Measurements from ENCODE around the gene HCN2.
A peak's percentile ranks its signal among the peaks of the same experiment; 100 is the strongest.

The HCN2 gene

GRCh38 chr19:567296-567900 is 22.3 kb upstream of the HCN2 start:
- ChIA-PET CTCF (interaction anchor here (1.8 kb wide), 1 partner anchor 57 kb away, joined by 5 read pairs; no protein-coding TSS in a partner anchor), POLR2A (interaction anchor here (0.6 kb wide), 1 partner anchor 36 kb away, joined by 5 read pairs; no protein-coding TSS in a partner anchor)
- H3K27ac ChIP-seq (ENCODE audit: extremely low read depth, low read depth, low read length) = no peak overlapping the region

DNA sequence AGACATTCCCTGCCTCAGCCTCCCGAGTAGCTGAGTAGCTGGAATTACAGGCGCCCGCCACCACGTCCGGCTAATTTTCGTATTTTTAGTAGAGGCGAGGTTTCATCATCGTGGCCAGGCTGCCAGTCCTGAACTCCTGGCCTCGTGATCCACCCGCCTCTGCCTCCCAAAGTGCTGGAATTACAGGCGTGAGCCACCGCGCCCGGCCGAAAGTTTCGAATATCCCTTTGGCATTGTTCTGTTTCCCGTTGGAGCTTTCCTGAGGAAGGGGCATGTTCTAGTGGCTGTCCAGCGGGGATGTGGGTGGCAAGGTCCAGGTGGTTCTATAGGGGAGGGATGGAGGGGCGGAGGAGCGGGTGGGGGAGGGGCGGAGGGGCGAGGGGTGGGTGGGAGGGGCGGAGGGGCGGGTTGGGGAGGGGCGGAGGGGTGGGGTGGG is 19.4 kb upstream of the HCN2 start:
- Histone ChIP-seq H3K36me3 (ENCODE audit: control insufficient read depth in 2 of 2, insufficient read depth in 1 of 2, low read length in 2 of 2) (no peaks in the 10 kb centered on the region), H3K27ac (ENCODE audit: extremely low read depth, low read depth, low read length) (no peak overlapping the region), H3K4me1 (ENCODE audit: control insufficient read depth, insufficient read depth, low read length) (peaks cover 3% of the 10 kb centered on the region; the same call in 1 of the 2 replicates), H3K9me3 (ENCODE audit: control insufficient read depth, insufficient read depth, low read depth, low read length) (no peaks in the 10 kb centered on the region), H3K4me3 (ENCODE audit: low read depth, low read length) (no peak overlapping the region)
- no peak for TF ChIP-seq SCRT1 (tag by site-specific recombination; IDR thresholded peaks at IDR 0.05; ENCODE audit: borderline replicate concordance)
- TF ChIP-seq, protein P1, sequence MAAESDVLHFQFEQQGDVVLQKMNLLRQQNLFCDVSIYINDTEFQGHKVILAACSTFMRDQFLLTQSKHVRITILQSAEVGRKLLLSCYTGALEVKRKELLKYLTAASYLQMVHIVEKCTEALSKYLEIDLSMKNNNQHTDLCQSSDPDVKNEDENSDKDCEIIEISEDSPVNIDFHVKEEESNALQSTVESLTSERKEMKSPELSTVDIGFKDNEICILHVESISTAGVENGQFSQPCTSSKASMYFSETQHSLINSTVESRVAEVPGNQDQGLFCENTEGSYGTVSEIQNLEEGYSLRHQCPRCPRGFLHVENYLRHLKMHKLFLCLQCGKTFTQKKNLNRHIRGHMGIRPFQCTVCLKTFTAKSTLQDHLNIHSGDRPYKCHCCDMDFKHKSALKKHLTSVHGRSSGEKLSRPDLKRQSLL (tag by site-specific recombination; IDR thresholded peaks at IDR 0.05) = no peak
- TF ChIP-seq ZNF16 (tag by site-specific recombination; IDR thresholded peaks at IDR 0.05; ENCODE audit: low read depth) = no peak
- peak; percentile 92 for TF ChIP-seq KLF1 (tag by site-specific recombination; IDR thresholded peaks at IDR 0.05)
- ChIA-PET CTCF (no interaction called here), POLR2A (no interaction called here)

More at GRCh38 chr19:567296-567900, 22.3 kb upstream of the HCN2 start:
- Histone ChIP-seq H3K9me3 (ENCODE audit: control insufficient read depth, insufficient read depth, low read depth, low read length) (no peaks in the 10 kb centered on the region), H3K36me3 (ENCODE audit: control insufficient read depth in 2 of 2, insufficient read depth in 1 of 2, low read length in 2 of 2) (no peaks in the 10 kb centered on the region), H3K4me1 (ENCODE audit: control insufficient read depth, insufficient read depth, low read length) (no peaks in the 10 kb centered on the region), H3K4me3 (ENCODE audit: low read depth, low read length) (no peak overlapping the region)
- TF ChIP-seq, protein P2, sequence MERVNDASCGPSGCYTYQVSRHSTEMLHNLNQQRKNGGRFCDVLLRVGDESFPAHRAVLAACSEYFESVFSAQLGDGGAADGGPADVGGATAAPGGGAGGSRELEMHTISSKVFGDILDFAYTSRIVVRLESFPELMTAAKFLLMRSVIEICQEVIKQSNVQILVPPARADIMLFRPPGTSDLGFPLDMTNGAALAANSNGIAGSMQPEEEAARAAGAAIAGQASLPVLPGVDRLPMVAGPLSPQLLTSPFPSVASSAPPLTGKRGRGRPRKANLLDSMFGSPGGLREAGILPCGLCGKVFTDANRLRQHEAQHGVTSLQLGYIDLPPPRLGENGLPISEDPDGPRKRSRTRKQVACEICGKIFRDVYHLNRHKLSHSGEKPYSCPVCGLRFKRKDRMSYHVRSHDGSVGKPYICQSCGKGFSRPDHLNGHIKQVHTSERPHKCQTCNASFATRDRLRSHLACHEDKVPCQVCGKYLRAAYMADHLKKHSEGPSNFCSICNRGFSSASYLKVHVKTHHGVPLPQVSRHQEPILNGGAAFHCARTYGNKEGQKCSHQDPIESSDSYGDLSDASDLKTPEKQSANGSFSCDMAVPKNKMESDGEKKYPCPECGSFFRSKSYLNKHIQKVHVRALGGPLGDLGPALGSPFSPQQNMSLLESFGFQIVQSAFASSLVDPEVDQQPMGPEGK (tag by site-specific recombination; IDR thresholded peaks at IDR 0.05) = no peak
- TF ChIP-seq SCRT2 (tag by site-specific recombination; IDR thresholded peaks at IDR 0.05) (peak; percentile 54; the same call in 1 of the 2 replicates), ZFP3 (tag by site-specific recombination; IDR thresholded peaks at IDR 0.05; ENCODE audit: low read depth) (no peak)

GRCh38 chr19:570937-571565 is 18.6 kb upstream of the HCN2 start:
- Histone ChIP-seq H3K36me3 (ENCODE audit: control insufficient read depth in 2 of 2, insufficient read depth in 1 of 2, low read length in 2 of 2) (peaks cover 0 to 2% of the 10 kb centered on the region in 2 experiments; a peak in 1 of 3 replicates), H3K27ac (ENCODE audit: extremely low read depth, low read depth, low read length) (peak overlapping the region; percentile 51), H3K4me3 (ENCODE audit: low read depth, low read length) (peak overlapping the region; percentile 20), H3K4me1 (ENCODE audit: control insufficient read depth, insufficient read depth, low read length) (peaks cover 6% of the 10 kb centered on the region), H3K9me3 (ENCODE audit: control insufficient read depth, insufficient read depth, low read depth, low read length) (no peaks in the 10 kb centered on the region)
- ChIA-PET CTCF (no interaction called here), POLR2A (interaction anchor here (0.8 to 2.2 kb wide), 4 partner anchors 11 to 39 kb away, joined by 3 to 17 read pairs (median 4); partner anchors contain the start of gene CDC34)
- TF ChIP-seq KLF7 (tag by site-specific recombination; IDR thresholded peaks at IDR 0.05; ENCODE audit: borderline replicate concordance) (no peak), ZEB2 (tag by site-specific recombination; IDR thresholded peaks at IDR 0.05) (peak; percentile 70), PBX3 (CRISPR knock-in tag; IDR thresholded peaks at IDR 0.05) (no peak), ZBTB10 (tag by site-specific recombination; IDR thresholded peaks at IDR 0.05) (peak; percentile 69), ZNF785 (tag by site-specific recombination; IDR thresholded peaks at IDR 0.05) (0 out of 2 replicates have a peak, but pooled peaks have one; percentile 9), ZNF335 (tag by site-specific recombination; conservative IDR thresholded peaks at IDR 0.05) (peak; percentile 88), ZNF341 (tag by site-specific recombination; IDR thresholded peaks at IDR 0.05; ENCODE audit: low read depth) (peak; percentile 94), ZXDB (tag by site-specific recombination; IDR thresholded peaks at IDR 0.05) (peak; percentile 63)
- TF ChIP-seq, protein P3, sequence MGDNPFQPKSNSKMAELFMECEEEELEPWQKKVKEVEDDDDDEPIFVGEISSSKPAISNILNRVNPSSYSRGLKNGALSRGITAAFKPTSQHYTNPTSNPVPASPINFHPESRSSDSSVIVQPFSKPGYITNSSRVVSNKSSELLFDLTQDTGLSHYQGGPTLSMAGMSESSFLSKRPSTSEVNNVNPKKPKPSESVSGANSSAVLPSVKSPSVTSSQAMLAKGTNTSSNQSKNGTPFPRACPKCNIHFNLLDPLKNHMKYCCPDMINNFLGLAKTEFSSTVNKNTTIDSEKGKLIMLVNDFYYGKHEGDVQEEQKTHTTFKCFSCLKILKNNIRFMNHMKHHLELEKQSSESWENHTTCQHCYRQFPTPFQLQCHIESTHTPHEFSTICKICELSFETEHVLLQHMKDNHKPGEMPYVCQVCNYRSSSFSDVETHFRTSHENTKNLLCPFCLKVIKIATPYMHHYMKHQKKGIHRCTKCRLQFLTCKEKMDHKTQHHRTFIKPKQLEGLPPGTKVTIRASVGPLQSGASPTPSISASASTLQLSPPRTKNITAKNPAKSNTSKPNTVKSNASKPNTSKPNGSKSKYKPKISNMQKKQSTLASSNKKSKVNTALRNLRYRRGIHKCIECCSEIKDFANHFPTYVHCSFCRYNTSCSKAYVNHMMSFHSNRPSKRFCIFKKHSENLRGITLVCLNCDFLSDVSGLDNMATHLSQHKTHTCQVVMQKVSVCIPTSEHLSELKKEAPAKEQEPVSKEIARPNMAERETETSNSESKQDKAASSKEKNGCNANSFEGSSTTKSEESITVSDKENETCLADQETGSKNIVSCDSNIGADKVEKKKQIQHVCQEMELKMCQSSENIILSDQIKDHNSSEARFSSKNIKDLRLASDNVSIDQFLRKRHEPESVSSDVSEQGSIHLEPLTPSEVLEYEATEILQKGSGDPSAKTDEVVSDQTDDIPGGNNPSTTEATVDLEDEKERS (tag by site-specific recombination; IDR thresholded peaks at IDR 0.05) = no peak
- TF ChIP-seq, protein P4, sequence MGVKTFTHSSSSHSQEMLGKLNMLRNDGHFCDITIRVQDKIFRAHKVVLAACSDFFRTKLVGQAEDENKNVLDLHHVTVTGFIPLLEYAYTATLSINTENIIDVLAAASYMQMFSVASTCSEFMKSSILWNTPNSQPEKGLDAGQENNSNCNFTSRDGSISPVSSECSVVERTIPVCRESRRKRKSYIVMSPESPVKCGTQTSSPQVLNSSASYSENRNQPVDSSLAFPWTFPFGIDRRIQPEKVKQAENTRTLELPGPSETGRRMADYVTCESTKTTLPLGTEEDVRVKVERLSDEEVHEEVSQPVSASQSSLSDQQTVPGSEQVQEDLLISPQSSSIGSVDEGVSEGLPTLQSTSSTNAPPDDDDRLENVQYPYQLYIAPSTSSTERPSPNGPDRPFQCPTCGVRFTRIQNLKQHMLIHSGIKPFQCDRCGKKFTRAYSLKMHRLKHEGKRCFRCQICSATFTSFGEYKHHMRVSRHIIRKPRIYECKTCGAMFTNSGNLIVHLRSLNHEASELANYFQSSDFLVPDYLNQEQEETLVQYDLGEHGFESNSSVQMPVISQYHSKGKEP (tag by site-specific recombination; IDR thresholded peaks at IDR 0.05) = no peak
